Fibroblast of lung (primary cell): ENCODE data around the gene PASD1. TPM values are rescaled to one million over a fixed set of nuclear protein-coding genes. Genes with fewer than 3 reads are reported as not detected.

Source experiments
- DNase-seq, 2 donors: peaks; one replicate each; pipeline versions ENCODE4 v3.0.0 to v3.0.0-alpha.2; 2010; ENCODE audit warnings: low read depth in 2 of 2
- H2AFZ ChIP-seq: 2 replicates; pipeline ENCODE4 v1.5.1; 2012; ENCODE audit warnings: low read length, control low read depth, inconsistent platforms
- H3K27ac ChIP-seq: 2 replicates; pipeline ENCODE4 v1.5.1; 2011; ENCODE audit warnings: low read length, control low read depth; ENCODE audit not compliant: insufficient read depth
- H3K27me3 ChIP-seq: 2 replicates; pipeline ENCODE4 v1.5.1; 2011; ENCODE audit warnings: mild to moderate bottlenecking, low read length; ENCODE audit not compliant: control insufficient read depth, insufficient read depth
- H3K36me3 ChIP-seq: 2 replicates; pipeline ENCODE4 v1.5.1; 2011; ENCODE audit warnings: low read length; ENCODE audit not compliant: control insufficient read depth, insufficient read depth
- H3K4me1 ChIP-seq: 2 replicates; pipeline ENCODE4 v1.5.1; 2011; ENCODE audit warnings: low read length; ENCODE audit not compliant: control insufficient read depth, insufficient read depth; ENCODE audit errors: extremely low read depth
- H3K4me2 ChIP-seq: 2 replicates; pipeline ENCODE4 v1.5.1; 2011; ENCODE audit warnings: low read length, control low read depth; ENCODE audit not compliant: insufficient read depth; ENCODE audit errors: extremely low read depth
- H3K4me3 ChIP-seq, 4 experiments: fragments of 200-600 bp in 1 of 4; sonication (generic) in 1 of 4; replicated peaks in 1 of 4; 2 replicates each; pipeline ENCODE4 v1.5.1; 2011 to 2016; ENCODE audit warnings: low read length in 4 of 4, low read depth in 3 of 4, mild to moderate bottlenecking in 3 of 4, control low read depth in 2 of 4, inconsistent platforms in 1 of 4, mixed read lengths in 1 of 4; ENCODE audit not compliant: insufficient read depth in 1 of 4; ENCODE audit errors: control extremely low read depth in 1 of 4
- H3K79me2 ChIP-seq: 2 replicates; pipeline ENCODE4 v1.5.1; 2012; ENCODE audit warnings: mild to moderate bottlenecking, low read length, inconsistent platforms; ENCODE audit not compliant: control insufficient read depth, insufficient read depth
- H3K9ac ChIP-seq: 2 replicates; pipeline ENCODE4 v1.5.1; 2011; ENCODE audit warnings: mild to moderate bottlenecking, low read length, control low read depth; ENCODE audit not compliant: insufficient read depth
- H3K9me3 ChIP-seq: 2 replicates; pipeline ENCODE4 v1.5.1; 2012; ENCODE audit warnings: low read depth, low read length; ENCODE audit not compliant: control insufficient read depth, insufficient read depth
- H4K20me1 ChIP-seq: 2 replicates; pipeline ENCODE4 v1.5.1; 2011; ENCODE audit warnings: low read length; ENCODE audit not compliant: control insufficient read depth, insufficient read depth; ENCODE audit errors: extremely low read depth
- CTCF ChIP-seq, 2 donors: IDR thresholded peaks in 1 of 2; conservative IDR thresholded peaks in 1 of 2; 1 replicate in 1 of 2; 2 replicates in 1 of 2; pipeline ENCODE4 v1.5.1; 2011 to 2012; ENCODE audit warnings: low read length in 2 of 2, control low read depth in 1 of 2, inconsistent platforms in 1 of 2, low read depth in 1 of 2, mild to moderate bottlenecking in 1 of 2
- EZH2 ChIP-seq: IDR thresholded peaks from 2 replicates; pipeline ENCODE4 v1.5.1; 2012; ENCODE audit warnings: low read length, control low read depth, mild to moderate bottlenecking; ENCODE audit errors: missing control alignments
- polyA plus RNA-seq, 2 donors: library from polyadenylated mRNA; depleted of rRNA in 1 of 2; stranded (reverse) in 1 of 2; unstranded in 1 of 2; fragments of >200 nt; gene quantifications; 2 replicates each; pipeline ENCODE4 v1.2.1, GENCODE V29; 2011 to 2012; ENCODE audit warnings: missing spikeins in 1 of 2
- total RNA-seq: library from RNA; depleted of rRNA; stranded (reverse); fragments of >200 nt; gene quantifications from 2 replicates; pipeline ENCODE4 v1.2.1, GENCODE V29; 2014

PASD1 gene
- total and polyA plus RNA-seq, 2 donors (not counting 1 experiment from before 2014, with no cell fraction given), result not detected

- no peak overlapping the region for H3K9ac ChIP-seq
- H3K79me2 ChIP-seq, result no peaks in the 10 kb centered on the region
- H2AFZ ChIP-seq, result no peak overlapping the region
- H3K4me2 ChIP-seq, result no peak overlapping the region
- no peak for TF ChIP-seq CTCF (conservative IDR thresholded peaks at IDR 0.05 in 1 of 2, IDR thresholded peaks at IDR 0.05 in 1 of 2; ENCODE audit: low read depth in 1 of 2, low read length in 2 of 2)
- TF ChIP-seq EZH2, result no peak
- no peak for DNase-seq
- H3K27ac ChIP-seq, result no peak overlapping the region
- H3K9me3 ChIP-seq, result no peaks in the 10 kb centered on the region
- H4K20me1 ChIP-seq, result no peaks in the 10 kb centered on the region
- H3K4me1 ChIP-seq, result no peaks in the 10 kb centered on the region
- H3K36me3 ChIP-seq, result no peaks in the 10 kb centered on the region
- H3K27me3 ChIP-seq, result no peaks in the 10 kb centered on the region
- no peak overlapping the region for H3K4me3 ChIP-seq
Measured at GRCh38 chrX:151621422-151621821, 57.9 kb downstream of the PASD1 start.

- no peak for TF ChIP-seq EZH2
- no peak for TF ChIP-seq CTCF (conservative IDR thresholded peaks at IDR 0.05 in 1 of 2, IDR thresholded peaks at IDR 0.05 in 1 of 2; ENCODE audit: low read depth in 1 of 2, low read length in 2 of 2)
Measured at GRCh38 chrX:151624677-151625076, 61.2 kb downstream of the PASD1 start.

GRCh38 chrX:151631822-151632221, 68.3 kb downstream of the PASD1 start:
- no peak for DNase-seq
- no peak overlapping the region for H3K4me2 ChIP-seq
- TF ChIP-seq CTCF (conservative IDR thresholded peaks at IDR 0.05 in 1 of 2, IDR thresholded peaks at IDR 0.05 in 1 of 2; ENCODE audit: low read depth in 1 of 2, low read length in 2 of 2), result no peak
- TF ChIP-seq EZH2, result no peak

More at GRCh38 chrX:151624677-151625076, 61.2 kb downstream of the PASD1 start:
- Histone ChIP-seq H4K20me1 (no peaks in the 10 kb centered on the region), H2AFZ (no peak overlapping the region), H3K27ac (no peak overlapping the region), H3K79me2 (no peaks in the 10 kb centered on the region), H3K36me3 (no peaks in the 10 kb centered on the region), H3K9ac (no peak overlapping the region), H3K4me3 (no peak overlapping the region), H3K4me1 (no peaks in the 10 kb centered on the region), H3K9me3 (no peaks in the 10 kb centered on the region), H3K4me2 (no peak overlapping the region), H3K27me3 (no peaks in the 10 kb centered on the region)
- DNase-seq, result no peak

More at GRCh38 chrX:151631822-151632221, 68.3 kb downstream of the PASD1 start:
- Histone ChIP-seq H3K36me3 (no peaks in the 10 kb centered on the region), H3K27ac (no peak overlapping the region), H4K20me1 (no peaks in the 10 kb centered on the region), H3K4me3 (no peak overlapping the region), H3K4me1 (no peaks in the 10 kb centered on the region), H3K9me3 (no peaks in the 10 kb centered on the region), H2AFZ (no peak overlapping the region), H3K9ac (no peak overlapping the region), H3K27me3 (no peaks in the 10 kb centered on the region), H3K79me2 (no peaks in the 10 kb centered on the region)
